Endothelial cell of umbilical vein (primary cell): ENCODE results near the gene ITGB2.

Experiments used
- GATA2 ChIP-seq: IDR thresholded peaks from 2 replicates; pipeline ENCODE4 v1.7.0; 2011; ENCODE audit warnings: low read depth, mild to moderate bottlenecking, moderate library complexity, mixed read lengths, low read length; ENCODE audit not compliant: insufficient read length, insufficient read depth
- MYC ChIP-seq: IDR thresholded peaks from one replicate; pipeline ENCODE4 v1.6.1; 2011; ENCODE audit warnings: mild to moderate bottlenecking, low read depth, low read length
- POLR2A ChIP-seq: IDR thresholded peaks from 2 replicates; pipeline ENCODE4 v1.6.1; 2012; ENCODE audit warnings: low read depth, mild to moderate bottlenecking, control low read depth, low read length
- POLR2AphosphoS5 ChIP-seq: IDR thresholded peaks from 2 replicates; pipeline ENCODE4 v1.6.1; 2012; ENCODE audit warnings: low read depth, mild to moderate bottlenecking, control low read depth, low read length, moderate library complexity; ENCODE audit not compliant: insufficient read depth
- TF ChIP-seq, protein P1 (sequence below), 2 donors: IDR thresholded peaks; 1 replicate in 1 of 2; 2 replicates in 1 of 2; pipeline ENCODE4 v1.5.1; 2011; ENCODE audit warnings: low read length in 2 of 2, mild to moderate bottlenecking in 2 of 2, moderate library complexity in 2 of 2, control low read depth in 1 of 2, inconsistent platforms in 1 of 2, low read depth in 1 of 2; ENCODE audit not compliant: insufficient read depth in 1 of 2; ENCODE audit errors: extremely low read depth in 1 of 2

DNA sequence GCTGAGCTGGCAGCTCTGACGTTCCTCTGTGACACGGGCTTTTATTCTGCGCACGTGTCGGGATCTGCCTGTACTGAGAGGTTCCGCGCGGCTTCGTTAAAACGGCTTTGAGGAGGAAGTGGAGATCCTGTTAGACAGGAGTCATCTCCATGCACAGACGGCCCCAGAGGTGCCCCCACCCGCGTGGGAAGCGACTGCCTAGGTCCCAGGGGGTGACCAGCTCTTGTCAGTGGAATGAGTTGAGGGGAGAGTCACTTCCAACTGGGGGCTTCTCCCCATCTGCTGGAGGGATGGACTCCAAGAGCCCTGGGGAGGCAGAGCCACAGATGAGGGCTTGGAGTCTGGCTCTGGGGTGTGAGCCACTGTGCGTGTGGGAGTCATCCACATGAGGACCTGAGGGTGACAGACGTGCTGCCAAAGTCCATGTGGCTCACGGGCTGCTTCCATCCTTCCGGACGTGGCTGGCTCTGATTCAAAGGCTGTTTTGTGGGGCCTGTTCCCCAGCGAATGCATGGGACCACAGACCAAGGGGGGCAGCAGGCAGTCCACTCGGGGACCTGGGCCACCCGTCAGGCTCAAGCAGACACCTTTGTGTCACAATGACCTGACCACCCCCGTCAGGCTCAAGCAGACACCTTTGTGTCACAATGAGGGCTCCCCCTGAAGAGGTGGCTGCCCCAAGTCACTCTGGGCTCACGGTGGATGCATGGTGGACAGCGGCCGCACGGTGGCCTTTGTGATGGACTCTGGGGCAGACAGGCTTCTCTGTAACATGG, 74.0 kb downstream of the ITGB2 start:
- TF ChIP-seq, protein P1, sequence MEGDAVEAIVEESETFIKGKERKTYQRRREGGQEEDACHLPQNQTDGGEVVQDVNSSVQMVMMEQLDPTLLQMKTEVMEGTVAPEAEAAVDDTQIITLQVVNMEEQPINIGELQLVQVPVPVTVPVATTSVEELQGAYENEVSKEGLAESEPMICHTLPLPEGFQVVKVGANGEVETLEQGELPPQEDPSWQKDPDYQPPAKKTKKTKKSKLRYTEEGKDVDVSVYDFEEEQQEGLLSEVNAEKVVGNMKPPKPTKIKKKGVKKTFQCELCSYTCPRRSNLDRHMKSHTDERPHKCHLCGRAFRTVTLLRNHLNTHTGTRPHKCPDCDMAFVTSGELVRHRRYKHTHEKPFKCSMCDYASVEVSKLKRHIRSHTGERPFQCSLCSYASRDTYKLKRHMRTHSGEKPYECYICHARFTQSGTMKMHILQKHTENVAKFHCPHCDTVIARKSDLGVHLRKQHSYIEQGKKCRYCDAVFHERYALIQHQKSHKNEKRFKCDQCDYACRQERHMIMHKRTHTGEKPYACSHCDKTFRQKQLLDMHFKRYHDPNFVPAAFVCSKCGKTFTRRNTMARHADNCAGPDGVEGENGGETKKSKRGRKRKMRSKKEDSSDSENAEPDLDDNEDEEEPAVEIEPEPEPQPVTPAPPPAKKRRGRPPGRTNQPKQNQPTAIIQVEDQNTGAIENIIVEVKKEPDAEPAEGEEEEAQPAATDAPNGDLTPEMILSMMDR (IDR thresholded peaks at IDR 0.05; ENCODE audit: extremely low read depth in 1 of 2, insufficient read depth in 1 of 2, low read depth in 1 of 2, low read length in 2 of 2) = no peak
- TF ChIP-seq POLR2AphosphoS5 = no peak
- TF ChIP-seq GATA2 = no peak
- TF ChIP-seq MYC = no peak
- TF ChIP-seq POLR2A = no peak
